HCT116 (cell line): ENCODE data around the gene NNT. TPM values are rescaled to one million over a fixed set of nuclear protein-coding genes. Genes with fewer than 3 reads are reported as not detected.
"Not testable (repeated sequence)": the region's sequence is repeated elsewhere in the genome, so short reads cannot be mapped to it uniquely, and the experiment has no call there.

ENCODE experiments used
- ATAC-seq: fragments of 200-7000 bp; cut with Tn5 transposase; 2 replicates; pipeline ENCODE4 v1.9.1; 2020; ENCODE audit warnings: mild to moderate bottlenecking, moderate library complexity
- BruUV-seq: library from RNA; stranded (reverse); fragments of 400-500 nt; replicated peaks from 2 replicates; lab custom pipeline; 2021; lab: Mats Ljungman, UMichigan
- CTCF ChIA-PET: fragments of 300-600 bp; sonication (Branson Sonifier 250); formaldehyde crosslinking; loops from one replicate; lab custom pipeline; 2021; ENCODE audit warnings: antibody characterized with exemption; lab: Charles Lee
- POLR2A ChIA-PET: fragments of 300-600, 350-600 bp; sonication (Branson Sonifier 250); formaldehyde crosslinking; loops from one replicate; lab custom pipeline; 2021; ENCODE audit warnings: antibody characterized with exemption; lab: Charles Lee
- RAD21 ChIA-PET, 2 experiments: fragments of 300-600 bp; sonication (Branson Sonifier 250); formaldehyde crosslinking; loops; one replicate each; lab custom pipeline; 2023; ENCODE audit warnings: low total read pairs in 2 of 2; ENCODE audit not compliant: uncharacterized antibody in 2 of 2, unreplicated experiment in 2 of 2, low non-redundant PET in 1 of 2; lab: Charles Lee
- DNase-seq: peaks from one replicate; pipeline ENCODE4 v3.0.0-alpha.2; 2010; ENCODE audit warnings: low read depth, low spot score
- H2AFZ ChIP-seq: fragments of 200-600 bp; shearing (Covaris generic), sonication (generic); 2 replicates; pipeline ENCODE4 v1.6.1; 2017; ENCODE audit warnings: low read depth, mixed run types, mixed read lengths, antibody characterized with exemption, low read length; ENCODE audit not compliant: poor library complexity, severe bottlenecking
- H3K27ac ChIP-seq: 2 replicates; pipeline ENCODE4 v1.5.1; 2012; ENCODE audit warnings: low read depth, low read length
- H3K27me3 ChIP-seq: fragments of 200-600 bp; sonication (generic); 2 replicates; pipeline ENCODE4 v1.6.1; 2016; ENCODE audit warnings: mixed run types, low read length, mixed read lengths; ENCODE audit not compliant: insufficient read depth
- H3K36me3 ChIP-seq, 2 experiments: fragments of 200-500 bp in 1 of 2; fragments of 200-600 bp in 1 of 2; sonication (Bioruptor generic) in 1 of 2; sonication (generic) in 1 of 2; 2 replicates each; pipeline versions ENCODE4 v1.5.1 to v1.6.1; 2014 to 2016; ENCODE audit warnings: low read length in 2 of 2, inconsistent platforms in 1 of 2, mixed read lengths in 1 of 2, mixed run types in 1 of 2; ENCODE audit not compliant: insufficient read depth in 2 of 2, control insufficient read depth in 1 of 2
- H3K4me1 ChIP-seq, 2 experiments: fragments of 200-600 bp in 1 of 2; sonication (generic) in 1 of 2; 2 replicates each; pipeline versions ENCODE4 v1.5.1 to v1.6.1; 2012 to 2017; ENCODE audit warnings: low read length in 2 of 2, inconsistent platforms in 1 of 2, mild to moderate bottlenecking in 1 of 2, mixed read lengths in 1 of 2, mixed run types in 1 of 2, moderate library complexity in 1 of 2; ENCODE audit not compliant: insufficient read depth in 2 of 2, control insufficient read depth in 1 of 2
- H3K4me2 ChIP-seq: fragments of 200-600 bp; sonication (generic); 2 replicates; pipeline ENCODE4 v1.6.1; 2017; ENCODE audit warnings: mixed run types, low read length, mixed read lengths
- H3K4me3 ChIP-seq, 2 experiments: fragments of 200-600 bp in 1 of 2; sonication (generic) in 1 of 2; replicated peaks in 1 of 2; 2 replicates each; pipeline ENCODE4 v1.5.1; 2011 to 2016; ENCODE audit warnings: low read length in 2 of 2, control low read depth in 1 of 2, low read depth in 1 of 2, mild to moderate bottlenecking in 1 of 2, mixed read lengths in 1 of 2, mixed run types in 1 of 2
- H3K79me2 ChIP-seq: fragments of 200-600 bp; sonication (generic); 2 replicates; pipeline ENCODE4 v1.6.1; 2017; ENCODE audit warnings: mild to moderate bottlenecking, mixed run types, low read length, moderate library complexity, mixed read lengths; ENCODE audit not compliant: insufficient read depth
- H3K9ac ChIP-seq: fragments of 200-600 bp; sonication (generic); 2 replicates; pipeline ENCODE4 v1.6.1; 2016; ENCODE audit warnings: low read length, mixed read lengths
- H3K9me2 ChIP-seq: fragments of 200-600 bp; sonication (generic), shearing (Covaris generic); 2 replicates; pipeline ENCODE4 v1.6.1; 2017; ENCODE audit warnings: mixed run types, mild to moderate bottlenecking, moderate library complexity; ENCODE audit not compliant: insufficient read depth
- H3K9me3 ChIP-seq, 2 experiments: fragments of 200-500 bp in 1 of 2; fragments of 200-600 bp in 1 of 2; sonication (Bioruptor generic) in 1 of 2; sonication (generic) in 1 of 2; 2 replicates each; pipeline ENCODE4 v1.6.1; 2014 to 2017; ENCODE audit warnings: low read length in 2 of 2, mixed read lengths in 2 of 2, inconsistent platforms in 1 of 2, low read depth in 1 of 2, mild to moderate bottlenecking in 1 of 2, mixed run types in 1 of 2, moderate library complexity in 1 of 2; ENCODE audit not compliant: control insufficient read depth in 1 of 2, insufficient read depth in 1 of 2
- H4K20me1 ChIP-seq: fragments of 200-600 bp; sonication (generic), shearing (Covaris generic); 2 replicates; pipeline ENCODE4 v1.6.1; 2017; ENCODE audit warnings: mixed run types, mild to moderate bottlenecking, moderate library complexity; ENCODE audit not compliant: insufficient read depth
- CBX3 ChIP-seq: IDR thresholded peaks from 2 replicates; pipeline ENCODE4 v1.6.1; 2012; ENCODE audit warnings: low read depth
- CEBPB ChIP-seq: IDR thresholded peaks from 2 replicates; pipeline ENCODE4 v1.6.1; 2012; ENCODE audit warnings: low read depth
- EGR1 ChIP-seq: IDR thresholded peaks from 2 replicates; pipeline ENCODE4 v1.6.1; 2012; ENCODE audit warnings: low read depth
- ELF1 ChIP-seq: IDR thresholded peaks from 2 replicates; pipeline ENCODE4 v1.6.1; 2012; ENCODE audit warnings: low read depth, borderline replicate concordance
- EZH2phosphoT487 ChIP-seq: fragments of 200-600 bp; IDR thresholded peaks from 2 replicates; pipeline ENCODE4 v1.6.1; 2018; ENCODE audit warnings: antibody characterized with exemption, borderline replicate concordance
- FOSL1 ChIP-seq: IDR thresholded peaks from 2 replicates; pipeline ENCODE4 v1.6.1; 2012; ENCODE audit warnings: low read depth
- JUND ChIP-seq: IDR thresholded peaks from 2 replicates; pipeline ENCODE4 v1.6.1; 2012
- YY1 ChIP-seq: IDR thresholded peaks from 2 replicates; pipeline ENCODE4 v1.6.1; 2011; ENCODE audit warnings: low read length, low read depth, moderate library complexity, mild to moderate bottlenecking; ENCODE audit not compliant: insufficient replicate concordance; ENCODE audit errors: extremely low read depth
- ZNF274 ChIP-seq: fragments of 200-500 bp; sonication (Bioruptor generic); IDR thresholded peaks from 2 replicates; pipeline ENCODE4 v1.6.1; 2014; ENCODE audit warnings: mild to moderate bottlenecking, low read depth, low read length, inconsistent platforms
- intact Hi-C: fragments of 100-400 bp; cut with micrococcal nuclease; formaldehyde crosslinking; loops from 2 replicates; pipeline ENCODE4 v1.10.0; 2022
- total RNA-seq: library from RNA; stranded (reverse); gene quantifications from one replicate; pipeline ENCODE4 v1.2.1, GENCODE V29; 2021; ENCODE audit not compliant: unreplicated experiment
- TF ChIP-seq, protein P1 (sequence below): IDR thresholded peaks from 2 replicates; pipeline ENCODE4 v1.6.1; 2011; ENCODE audit warnings: mild to moderate bottlenecking, low read length, moderate library complexity; ENCODE audit not compliant: insufficient replicate concordance; ENCODE audit errors: extremely low read depth

The NNT gene
- total RNA-seq, 1 experiment from 2014 or later = 0.32 TPM

DNA sequence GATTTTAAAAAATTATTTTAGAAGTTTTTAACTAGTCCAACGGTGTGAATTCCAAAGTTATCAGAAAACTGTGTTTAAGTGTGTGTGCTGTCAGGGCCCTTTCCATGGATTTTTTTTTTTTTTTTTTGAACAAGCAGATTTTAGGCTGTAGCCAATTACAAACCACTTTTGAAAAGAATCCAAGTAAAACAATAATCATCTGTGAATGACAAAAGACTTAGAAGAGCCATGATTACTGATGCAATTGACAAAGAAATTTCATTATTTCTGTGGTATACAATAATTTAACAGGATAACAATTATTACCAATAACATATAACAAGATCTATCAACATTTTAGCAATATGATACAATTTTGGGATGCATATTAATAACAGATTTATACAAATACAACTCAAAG, 29.9 kb upstream of the NNT start:
- Histone ChIP-seq H3K9ac (no peak overlapping the region), H3K9me3 (no peaks in the 10 kb centered on the region), H3K4me2 (no peak overlapping the region), H3K27ac (no peak overlapping the region), H4K20me1 (no peaks in the 10 kb centered on the region), H3K4me1 (0 out of 4 replicates have a peak, but pooled peaks cover 0 to 2% of the 10 kb centered on the region in 2 experiments)
- CTCF ChIA-PET = no interaction called here
- intact Hi-C loops = no loop called here
- RAD21 ChIA-PET = no interaction called here
- TF ChIP-seq ELF1 (no peak), CEBPB (no peak), EZH2phosphoT487 (no peak), EGR1 (no peak), YY1 (no peak), FOSL1 (no peak), JUND (no peak), CBX3 (no peak), ZNF274 (no peak)
- TF ChIP-seq, protein P1, sequence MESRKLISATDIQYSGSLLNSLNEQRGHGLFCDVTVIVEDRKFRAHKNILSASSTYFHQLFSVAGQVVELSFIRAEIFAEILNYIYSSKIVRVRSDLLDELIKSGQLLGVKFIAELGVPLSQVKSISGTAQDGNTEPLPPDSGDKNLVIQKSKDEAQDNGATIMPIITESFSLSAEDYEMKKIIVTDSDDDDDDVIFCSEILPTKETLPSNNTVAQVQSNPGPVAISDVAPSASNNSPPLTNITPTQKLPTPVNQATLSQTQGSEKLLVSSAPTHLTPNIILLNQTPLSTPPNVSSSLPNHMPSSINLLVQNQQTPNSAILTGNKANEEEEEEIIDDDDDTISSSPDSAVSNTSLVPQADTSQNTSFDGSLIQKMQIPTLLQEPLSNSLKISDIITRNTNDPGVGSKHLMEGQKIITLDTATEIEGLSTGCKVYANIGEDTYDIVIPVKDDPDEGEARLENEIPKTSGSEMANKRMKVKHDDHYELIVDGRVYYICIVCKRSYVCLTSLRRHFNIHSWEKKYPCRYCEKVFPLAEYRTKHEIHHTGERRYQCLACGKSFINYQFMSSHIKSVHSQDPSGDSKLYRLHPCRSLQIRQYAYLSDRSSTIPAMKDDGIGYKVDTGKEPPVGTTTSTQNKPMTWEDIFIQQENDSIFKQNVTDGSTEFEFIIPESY = no peak
- TF ChIP-seq, all 23 proteins: peak for 0
- BruUV-seq = no TSS peak
- Histone ChIP-seq H3K4me3 (no peak overlapping the region), H2AFZ (no peak overlapping the region), H3K79me2 (no peaks in the 10 kb centered on the region), H3K36me3 (no peaks in the 10 kb centered on the region), H3K27me3 (no peaks in the 10 kb centered on the region), H3K9me2 (no peaks in the 10 kb centered on the region)
- DNase-seq = no peak
- POLR2A ChIA-PET = no interaction called here
- ATAC-seq = no peak

DNA sequence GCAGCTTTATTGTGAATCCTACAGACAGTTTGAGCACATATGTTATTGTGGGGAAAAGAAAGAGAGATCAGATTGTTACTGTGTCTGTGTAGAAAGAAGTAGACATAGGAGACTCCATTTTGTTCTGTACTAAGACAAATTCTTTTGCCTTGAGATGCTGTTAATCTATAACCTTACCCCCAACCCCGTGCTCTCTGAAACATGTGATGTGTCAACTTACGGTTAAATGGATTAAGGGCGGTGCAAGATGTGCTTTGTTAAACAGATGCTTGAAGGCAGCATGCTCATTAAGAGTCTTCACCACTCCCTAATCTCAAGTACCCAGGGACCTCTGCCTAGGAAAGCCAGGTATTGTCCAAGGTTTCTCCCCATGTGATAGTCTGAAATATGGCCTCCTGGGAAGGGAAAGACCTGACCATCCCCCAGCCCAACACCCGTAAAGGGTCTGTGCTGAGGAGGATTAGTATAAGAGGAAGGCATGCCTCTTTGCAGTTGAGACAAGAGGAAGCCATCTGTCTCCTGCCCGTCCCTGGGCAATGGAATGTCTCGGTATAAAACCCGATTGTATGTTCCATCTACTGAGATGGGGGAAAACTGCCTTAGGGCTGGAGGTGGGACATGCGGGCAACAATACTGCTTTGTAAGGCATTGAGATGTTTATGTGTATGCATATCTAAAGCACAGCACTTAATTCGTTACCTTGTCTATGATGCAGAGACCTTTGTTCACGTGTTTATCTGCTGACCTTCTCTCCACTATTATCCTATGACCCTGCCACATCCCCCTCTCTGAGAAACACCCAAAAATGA, 22.4 kb upstream of the NNT start:
- RAD21 ChIA-PET, H3K79me2 ChIP-seq, H3K4me2 ChIP-seq, H2AFZ ChIP-seq, DNase-seq, H3K9me3 ChIP-seq, POLR2A ChIA-PET, H3K4me1 ChIP-seq, BruUV-seq, H3K27ac ChIP-seq, H3K27me3 ChIP-seq, H3K9ac ChIP-seq, H4K20me1 ChIP-seq, ATAC-seq, H3K4me3 ChIP-seq, CTCF ChIA-PET, H3K9me2 ChIP-seq, H3K36me3 ChIP-seq, intact Hi-C loops: not testable (repeated sequence)
